DMS153 (cell line): ENCODE data around the gene HNF1B.

ENCODE experiments used
- DNase-seq: peaks from one replicate; lab custom pipeline; 2025; lab: John Stamatoyannopoulos, UW

HNF1B gene

DNA sequence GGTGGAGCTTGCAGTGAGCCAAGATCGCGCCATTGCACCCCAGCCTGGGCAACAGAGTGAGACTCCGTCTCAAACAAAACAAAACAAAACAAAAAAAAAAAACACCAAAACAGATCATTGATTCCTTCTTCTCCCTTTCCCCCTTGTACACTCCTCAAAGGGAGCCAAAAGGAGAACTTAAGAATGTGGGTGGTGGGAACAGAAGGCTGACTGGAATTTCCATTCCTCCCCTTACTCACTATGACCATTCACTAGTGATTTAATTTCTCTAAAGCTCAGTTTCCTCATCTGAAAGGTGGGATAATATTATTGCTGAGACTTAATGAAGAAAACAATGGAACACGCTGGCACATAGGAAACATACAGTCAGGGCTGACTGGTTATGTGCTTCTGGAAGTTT lies 17.1 kb upstream of the HNF1B start:
- no peak for DNase-seq

DNA sequence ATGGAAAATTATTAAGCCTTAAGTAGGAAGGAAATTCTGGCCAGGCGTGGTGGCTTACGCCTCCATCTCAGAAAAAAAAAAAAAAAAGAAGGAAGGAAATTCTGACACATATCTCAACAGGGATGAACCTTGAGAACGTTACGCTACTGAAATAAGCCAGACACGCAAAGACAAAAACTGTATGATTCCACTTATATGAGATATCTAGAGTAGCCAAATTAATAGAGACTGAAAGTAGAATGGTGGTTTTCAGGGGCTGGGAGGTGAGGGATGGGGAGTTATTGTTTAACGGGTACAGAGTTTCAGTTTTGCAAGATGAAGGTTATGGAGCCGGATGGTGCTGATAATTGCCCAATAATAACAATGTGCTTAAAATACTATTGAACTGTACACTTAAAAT lies 16.2 kb upstream of the HNF1B start:
- DNase-seq, result no peak

DNA sequence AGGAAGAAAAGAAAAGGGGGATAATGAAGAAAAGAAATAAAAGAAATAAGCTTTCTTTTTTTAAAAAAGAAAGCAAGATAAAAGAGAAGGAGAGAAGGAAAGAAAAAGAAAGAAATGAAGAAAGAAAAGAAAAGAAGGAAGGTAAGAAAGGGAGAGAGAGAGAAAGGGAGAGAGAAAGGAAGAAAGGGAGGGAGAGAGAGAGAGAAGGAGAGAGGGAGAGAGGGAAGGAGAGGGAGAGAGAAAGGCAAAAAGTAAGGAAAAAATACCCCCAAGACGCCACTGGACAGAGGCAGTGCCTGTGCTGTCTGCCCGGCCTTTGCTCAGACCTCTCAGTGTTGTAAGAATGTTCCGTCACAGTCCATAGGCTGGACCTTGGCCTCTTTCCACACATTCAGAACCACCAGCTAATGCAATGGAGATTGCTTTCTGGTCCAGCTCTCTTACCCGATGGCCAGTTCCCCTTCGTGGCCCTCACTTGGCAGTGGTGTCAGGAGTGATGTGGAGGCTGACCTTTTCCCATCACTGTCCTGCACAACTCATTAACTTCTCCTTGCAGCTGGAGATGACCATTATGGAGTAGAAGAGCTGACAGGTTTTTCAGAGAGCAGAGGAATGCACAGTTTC lies 14.3 kb upstream of the HNF1B start:
- no peak for DNase-seq

DNA sequence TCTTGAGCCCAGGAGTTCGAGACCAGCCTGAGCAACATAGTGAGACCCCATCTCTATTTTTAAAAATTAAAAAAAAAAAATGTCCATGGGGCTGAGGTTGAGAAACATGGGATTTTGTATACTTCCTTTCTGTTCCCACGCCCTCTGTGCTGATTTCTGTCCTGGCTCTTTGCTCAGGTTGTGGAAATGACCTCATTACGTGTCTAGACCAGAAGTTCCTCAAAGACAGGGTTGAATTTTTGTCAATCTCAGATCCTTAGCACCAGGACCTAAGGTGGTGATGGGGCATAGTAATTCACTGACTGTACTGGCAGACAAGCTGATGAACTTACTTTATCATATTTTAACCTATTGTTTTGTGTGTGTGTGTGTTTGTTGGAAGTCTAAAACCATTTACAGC lies 11.2 kb upstream of the HNF1B start:
- no peak for DNase-seq

DNA sequence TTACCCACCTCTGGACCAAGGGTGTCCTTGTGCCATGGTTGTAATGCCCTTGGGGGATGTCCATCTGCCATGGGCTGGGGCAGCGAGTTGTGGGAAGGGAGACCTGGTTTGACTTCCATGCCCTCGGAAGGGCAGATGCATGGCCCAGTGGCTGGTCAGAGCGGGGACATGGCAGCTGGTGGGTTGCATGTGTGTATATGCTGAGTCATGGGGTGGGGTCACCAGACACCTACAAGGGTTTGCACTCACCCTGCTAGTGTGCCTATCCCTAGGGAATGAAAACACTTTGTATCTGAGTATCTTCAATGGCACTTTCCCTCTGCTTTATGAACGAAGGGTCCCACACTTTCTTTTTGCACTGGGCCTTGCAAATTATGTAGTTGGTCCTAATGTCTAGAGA lies 10.6 kb upstream of the HNF1B start:
- DNase-seq, result no peak

DNA sequence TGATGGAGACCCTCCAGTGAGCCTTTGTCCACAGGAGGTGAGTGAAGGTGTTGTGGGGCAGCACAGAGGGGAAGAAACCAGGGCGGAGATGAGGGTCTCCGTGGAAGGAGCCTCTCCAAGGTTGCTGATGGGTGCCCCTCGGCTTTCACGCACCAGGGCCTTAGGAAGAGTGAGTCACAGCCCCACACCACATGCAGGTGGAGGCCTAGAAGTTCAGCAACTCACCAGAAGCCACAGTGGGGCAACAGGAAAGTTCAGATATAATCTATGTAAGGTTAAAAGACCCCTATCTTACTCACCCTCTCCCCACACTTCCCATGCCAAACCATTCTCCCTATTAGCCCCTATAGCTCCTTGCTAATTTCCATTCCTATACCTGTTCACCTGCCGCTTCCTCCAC lies 9.5 kb upstream of the HNF1B start:
- DNase-seq, result no peak

DNA sequence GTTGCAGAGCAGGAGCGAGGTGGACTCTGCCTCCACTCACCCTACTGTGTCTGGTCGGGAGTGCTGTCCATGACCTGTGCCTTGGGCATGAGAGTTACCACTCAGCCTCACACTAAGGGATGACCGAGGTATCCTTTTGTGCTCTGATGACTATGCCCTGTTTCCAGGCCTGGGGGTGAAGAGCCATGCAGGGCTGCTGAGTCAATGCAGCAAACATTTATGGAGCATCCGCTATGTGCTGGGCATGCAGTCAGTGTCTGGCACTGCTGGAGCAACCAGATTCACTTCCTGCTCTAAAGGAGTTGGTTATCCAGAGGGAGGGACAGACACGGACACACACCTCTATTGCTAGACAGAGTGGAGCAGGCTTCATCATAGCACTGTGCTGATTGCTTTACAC lies 7.6 kb upstream of the HNF1B start:
- DNase-seq, result no peak

DNA sequence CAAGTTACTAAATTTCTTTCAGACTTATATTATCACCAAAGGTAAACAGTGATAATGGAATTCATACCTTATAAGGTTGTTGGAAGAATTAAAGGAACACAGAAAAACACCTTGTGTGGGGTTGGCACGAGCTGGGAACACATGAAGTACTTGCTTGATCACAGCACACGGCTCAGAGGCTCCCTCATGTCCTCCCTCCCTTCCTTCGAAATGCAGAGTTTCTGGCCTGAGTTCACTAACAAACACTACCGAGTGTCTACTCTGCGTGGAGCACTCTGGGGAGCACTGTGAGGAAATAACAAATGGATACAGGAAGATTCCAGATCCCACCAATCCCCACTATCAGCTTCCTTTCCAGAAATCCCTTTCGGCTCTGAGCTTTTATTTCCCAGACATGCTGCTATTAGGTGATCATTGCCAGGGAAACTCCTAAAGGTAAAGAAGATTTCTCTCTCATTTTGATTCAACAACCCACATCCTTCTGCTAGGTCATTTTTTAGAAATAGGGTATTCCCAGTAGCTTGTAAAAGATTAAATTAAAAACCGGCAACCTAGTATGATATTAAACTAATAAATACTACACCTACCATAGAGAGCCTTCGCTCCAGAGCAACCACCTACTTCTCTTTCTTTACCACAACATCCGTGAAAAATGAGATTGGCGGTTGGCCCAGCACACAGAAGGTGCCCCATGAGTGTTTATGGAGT lies 6.1 kb upstream of the HNF1B start:
- DNase-seq, result no peak

DNA sequence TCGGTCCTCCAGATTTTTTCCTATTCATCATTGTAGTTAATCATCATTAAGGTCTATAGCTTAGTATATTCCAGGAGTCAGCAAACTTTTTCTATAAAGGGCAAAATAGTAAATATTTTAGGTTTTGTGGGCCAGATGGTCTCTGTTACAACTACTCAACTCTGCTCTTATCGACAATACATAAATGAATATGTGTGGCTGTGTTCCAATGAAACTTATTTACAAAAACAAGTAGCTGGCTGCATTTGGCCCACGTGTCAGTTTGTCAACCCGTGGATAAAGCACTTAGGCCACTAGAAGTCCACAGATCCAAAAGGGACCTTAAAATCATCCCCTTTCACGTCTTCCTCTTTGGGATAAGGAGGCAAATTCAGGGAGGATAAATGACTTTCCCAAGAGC lies 5.4 kb upstream of the HNF1B start:
- no peak for DNase-seq

DNA sequence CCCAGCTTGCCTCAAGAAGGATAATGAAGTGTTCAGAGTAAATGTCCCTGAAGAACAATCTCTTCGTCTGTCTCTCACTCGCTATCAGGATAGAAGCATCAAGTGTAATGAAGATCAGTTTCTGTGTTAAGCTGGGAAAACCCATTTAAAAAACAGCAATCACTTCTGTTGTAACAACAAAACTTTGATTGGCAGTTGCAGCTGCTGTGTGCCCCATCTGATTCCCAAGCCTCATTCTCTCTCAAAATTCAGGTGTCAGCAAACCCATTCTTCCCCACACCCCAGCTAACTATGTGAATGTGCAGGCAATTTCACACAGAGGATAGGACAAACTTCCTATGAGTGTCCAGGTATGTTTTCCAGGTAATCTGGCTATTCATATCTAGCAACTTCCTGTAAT lies 2.4 kb upstream of the HNF1B start:
- DNase-seq, result no peak

DNA sequence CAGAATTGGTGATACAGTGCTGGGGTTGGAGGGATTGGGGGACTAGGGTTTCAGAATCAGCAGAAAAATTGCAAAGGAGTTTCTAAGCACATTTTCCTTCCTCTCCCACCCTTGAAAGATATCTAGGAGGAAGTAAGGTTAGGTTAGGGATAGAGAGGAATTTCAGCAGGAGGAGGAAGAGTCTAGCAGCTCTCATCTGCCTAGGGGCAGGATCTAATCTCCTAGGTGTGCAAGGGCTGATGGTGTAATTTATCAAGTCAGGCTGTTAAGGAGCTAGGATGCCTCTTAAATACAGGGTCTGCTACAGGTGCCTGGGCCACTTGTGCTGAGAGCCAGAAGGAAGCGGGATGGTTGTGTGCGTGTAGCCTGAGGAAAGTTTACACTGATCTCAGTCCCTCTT lies 1.8 kb upstream of the HNF1B start:
- DNase-seq, result no peak

DNA sequence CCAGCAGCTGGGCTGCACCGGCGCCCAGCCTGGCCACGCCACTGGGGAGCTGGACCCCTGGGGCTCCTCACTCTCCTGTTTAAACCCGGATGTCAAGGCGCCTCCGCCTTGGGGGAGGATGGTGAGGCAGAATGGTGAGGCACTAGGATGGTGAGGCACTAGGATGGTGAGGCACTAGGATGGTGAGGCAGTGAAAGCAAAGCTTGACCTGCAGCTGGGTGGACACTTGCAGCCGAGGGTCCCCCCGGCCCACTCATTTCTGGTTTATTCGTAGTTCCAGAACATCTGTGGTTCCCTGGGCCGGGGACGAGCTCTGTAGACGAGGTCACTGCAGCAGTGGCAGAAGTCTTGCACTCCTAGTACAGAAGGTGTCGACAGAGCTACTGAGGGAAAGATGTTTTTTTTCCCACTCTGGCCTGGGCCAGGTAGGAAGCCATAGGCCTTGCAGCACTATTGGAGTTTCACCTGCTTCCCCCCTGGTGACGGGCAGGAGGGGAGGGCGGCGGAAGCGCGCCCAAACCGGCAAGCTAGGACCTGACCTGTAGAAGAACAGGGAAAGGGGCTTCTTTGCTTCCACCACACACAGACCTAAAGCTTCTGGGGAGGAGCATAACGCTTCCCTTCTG lies 1.1 kb upstream of the HNF1B start:
- DNase-seq, result no peak

DNA sequence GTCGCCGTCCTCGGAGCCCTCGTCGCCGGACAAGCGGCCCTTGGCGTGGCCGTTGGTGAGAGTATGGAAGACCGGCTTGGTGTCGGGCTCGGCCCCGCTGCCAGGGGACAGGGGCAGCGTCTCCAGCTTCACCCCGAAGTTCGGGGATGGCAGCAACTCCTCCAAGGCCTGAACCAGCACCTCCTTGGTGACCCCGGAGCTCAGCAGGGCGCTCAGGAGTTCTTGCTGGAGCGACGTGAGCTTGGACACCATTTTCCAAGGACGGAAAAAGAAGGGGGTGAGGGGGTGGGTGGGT lies 279 bp downstream of the HNF1B start:
- DNase-seq, result no peak

DNA sequence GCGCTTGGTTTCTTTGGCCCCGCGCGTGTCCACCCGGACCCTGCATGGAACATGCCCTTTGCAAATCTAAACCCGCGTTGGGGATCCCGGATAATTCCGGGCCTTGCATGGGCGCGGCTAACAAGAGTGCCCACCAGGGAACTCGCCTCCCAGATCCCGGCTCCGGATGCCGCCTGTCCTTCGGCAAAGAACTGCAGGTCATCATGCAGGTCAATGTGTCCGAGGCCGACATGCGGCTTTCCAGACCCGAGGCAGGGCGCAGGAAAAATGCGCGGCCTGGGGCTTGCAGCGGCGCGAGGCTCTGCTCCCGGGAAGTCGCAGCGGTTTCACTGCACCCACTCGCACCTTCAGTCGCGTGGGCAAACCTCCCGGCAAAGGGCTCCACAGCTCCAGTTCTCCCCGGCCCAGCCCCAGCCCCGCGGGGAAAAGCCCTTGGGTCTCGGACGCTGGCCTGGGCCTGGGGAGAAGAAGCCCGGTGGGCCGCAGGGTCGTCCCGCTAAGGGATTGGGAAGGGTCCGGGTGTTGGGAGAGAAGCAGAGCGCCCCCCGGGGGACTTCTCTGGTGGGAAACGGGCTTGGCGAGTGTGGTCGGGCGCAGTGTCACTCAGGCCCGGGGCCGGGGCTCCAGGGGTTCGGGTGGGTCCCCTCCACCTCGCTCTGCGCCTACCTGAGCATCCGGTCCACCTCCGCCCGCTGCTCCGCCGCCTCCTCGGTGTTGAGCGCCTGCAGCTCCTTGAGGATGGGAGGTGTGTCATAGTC lies 805 bp downstream of the HNF1B start:
- DNase-seq, result no peak

DNA sequence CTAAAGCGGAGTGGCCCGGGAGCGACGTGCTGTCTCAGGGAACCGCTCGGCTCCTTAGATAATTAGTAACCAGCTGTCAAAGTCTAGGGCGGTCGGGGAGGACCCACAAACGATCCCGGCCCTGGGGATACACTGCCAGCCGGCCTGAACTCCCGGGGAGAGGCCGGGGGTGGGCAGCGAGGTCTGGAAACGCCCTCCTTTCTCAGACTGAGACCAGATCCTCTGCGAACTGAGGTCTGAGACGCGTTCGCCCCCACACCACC lies 1.3 kb downstream of the HNF1B start:
- DNase-seq, result no peak

DNA sequence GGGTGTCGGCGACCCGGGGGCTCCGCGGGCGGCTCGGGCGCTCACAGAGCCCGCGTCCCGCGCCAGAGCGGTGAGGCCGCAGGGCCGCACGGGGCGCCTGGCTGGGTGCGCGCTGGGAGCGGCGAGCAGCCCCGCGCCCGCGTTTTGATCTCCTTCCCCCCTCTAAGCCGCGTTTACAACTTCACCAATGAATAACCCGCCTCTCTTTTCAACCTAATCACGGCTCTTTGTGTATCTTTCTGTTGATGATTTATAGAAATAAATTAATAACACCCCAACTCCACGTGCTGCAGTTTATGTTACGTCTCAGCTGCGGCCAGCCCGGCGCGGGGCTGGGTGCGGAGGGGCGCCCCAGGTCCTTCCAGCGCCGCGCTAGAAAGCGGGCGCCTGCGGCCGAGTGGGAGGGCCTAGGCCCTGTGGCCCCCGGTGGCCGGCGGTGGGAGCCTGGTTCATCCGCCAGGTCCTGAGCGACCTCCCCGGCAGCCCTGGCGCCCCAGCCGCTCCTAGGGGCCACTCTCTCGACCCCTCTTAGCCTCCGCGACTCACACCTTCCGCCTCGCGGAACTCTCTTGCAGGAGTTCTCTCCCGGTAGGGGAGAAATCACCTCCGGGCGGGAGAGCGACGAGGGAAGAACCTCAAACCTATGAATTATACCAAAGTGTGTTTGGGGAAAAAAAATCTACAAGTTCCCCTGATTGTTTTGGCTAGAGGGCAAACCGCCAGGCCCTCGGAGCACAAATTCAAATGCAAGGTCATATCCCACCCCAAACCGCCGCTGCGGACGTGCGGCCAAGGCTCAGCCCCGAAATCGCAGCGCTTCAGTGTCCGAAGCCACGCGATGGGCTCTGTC lies 1.9 kb downstream of the HNF1B start:
- DNase-seq, result no peak

DNA sequence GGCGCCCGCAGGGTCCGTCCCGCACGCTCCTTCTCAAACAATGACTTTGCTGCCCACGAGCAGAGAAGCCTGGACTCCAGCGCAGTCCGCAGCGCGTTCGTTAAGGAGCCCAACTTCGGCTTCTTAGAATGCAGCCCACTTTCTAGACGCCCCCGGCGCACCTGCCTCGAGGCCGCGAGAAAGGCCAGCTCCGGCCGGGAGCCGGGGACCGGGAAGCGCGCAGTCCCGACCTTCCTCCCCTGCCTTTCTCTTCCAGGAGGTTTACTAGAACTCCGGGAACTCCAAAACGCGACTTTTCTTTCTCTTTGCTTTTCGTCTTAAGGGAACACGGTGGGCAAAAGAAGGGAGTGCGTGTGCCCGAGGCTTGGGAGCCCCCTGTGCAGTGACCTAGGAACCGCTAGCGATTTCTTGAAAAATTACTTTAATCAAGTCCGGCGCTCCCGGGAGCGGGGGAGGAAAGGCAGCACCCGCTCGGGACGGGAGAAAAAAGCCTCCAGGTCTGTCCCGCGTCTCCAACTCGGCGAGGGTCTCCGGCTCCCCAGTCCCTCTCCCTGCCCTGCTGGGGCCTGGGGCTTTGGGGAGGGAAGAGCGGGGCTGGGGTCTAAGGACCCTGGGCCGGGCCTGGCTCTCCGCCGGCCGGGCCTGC lies 2.6 kb downstream of the HNF1B start:
- DNase-seq, result no peak

DNA sequence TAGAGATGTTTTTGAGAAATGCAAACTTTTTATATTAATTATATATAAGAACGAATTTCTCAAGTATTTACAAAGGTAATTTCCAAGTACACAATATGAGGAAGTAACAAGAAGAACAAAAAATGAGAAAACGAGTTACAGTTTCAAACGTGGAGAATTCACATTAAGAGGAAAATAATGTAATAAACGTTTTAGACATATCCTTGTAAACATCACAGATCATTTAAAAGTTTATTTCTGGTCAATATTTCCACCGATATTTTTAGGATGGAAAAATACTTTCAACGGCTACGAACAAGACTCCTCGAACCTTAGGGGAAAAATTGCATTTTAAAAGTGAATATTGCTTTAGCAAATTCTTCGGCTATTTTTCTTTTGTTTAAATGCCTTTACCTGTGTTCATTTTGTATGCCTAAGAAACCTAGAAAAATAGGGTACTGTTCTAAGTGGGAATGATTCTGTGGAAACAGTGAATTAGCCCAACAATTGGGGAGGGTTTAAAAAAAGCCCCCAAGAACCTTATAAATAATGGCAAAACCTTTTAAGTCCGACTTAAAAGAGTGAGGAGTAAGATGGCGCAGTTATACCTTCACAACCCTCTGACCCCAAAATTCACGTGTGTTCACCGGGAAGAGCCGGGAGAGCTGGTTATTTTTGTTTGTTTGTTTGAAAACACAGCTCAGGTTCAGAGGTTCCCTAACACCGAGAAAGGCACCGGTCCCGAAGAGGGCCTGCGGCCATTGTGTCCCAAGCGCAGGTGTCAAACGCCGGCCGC lies 3.3 kb downstream of the HNF1B start:
- no peak for DNase-seq

DNA sequence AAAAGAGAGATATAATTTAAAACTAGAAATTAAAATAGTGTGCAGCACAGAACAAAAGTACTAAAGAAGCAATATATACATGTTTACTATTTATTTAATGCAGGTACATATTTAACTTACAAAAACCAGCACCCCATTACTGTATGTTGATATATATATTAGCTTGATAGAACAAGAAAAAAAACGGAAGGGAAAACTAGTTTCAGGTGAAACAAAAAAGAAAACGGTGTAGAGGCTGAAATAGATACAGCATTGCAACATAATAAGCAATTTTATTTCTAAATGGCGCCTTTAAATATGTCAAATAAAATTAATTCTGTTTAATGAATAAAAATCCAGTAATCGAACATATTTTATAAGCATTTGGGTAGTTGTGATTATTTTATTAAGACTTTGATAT lies 3.9 kb downstream of the HNF1B start:
- no peak for DNase-seq

DNA sequence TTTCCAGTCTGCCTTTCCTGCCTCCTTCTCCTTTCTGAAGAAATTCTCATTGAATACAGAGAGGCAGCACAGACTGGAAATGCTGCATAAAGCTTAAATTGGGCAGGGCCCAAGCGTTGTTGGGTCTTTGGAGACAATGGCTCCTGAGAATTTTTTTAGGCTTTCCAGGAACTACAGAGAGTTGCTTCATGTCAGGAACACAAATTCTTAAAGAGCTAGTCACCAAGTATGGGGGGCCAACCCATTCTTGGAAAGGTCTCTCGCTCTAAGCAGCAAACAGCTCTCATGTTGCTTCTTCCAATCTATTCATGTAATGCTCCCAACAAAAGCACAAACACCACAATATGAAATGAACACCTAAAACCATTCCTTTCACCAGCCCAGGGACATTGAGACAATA lies 6.9 kb downstream of the HNF1B start:
- no peak for DNase-seq

DNA sequence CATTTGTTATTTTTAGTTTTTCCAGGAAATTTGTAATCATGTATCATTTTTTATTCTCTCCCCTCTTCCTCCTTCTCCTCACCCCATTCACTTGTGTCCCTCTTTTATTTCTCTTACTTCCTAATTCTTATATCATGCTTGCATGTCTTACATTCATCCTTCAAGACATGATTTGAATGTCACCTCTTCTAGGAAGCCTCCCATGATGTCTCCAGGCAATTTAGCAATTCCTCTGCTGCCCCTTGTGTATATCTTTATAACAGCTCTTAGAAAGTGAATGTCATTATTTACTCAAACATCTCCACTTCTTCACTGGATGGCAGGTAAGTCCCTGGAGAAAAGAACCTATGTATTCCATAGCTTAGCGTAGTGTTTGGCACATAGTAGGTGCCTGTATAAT lies 7.8 kb downstream of the HNF1B start:
- DNase-seq, result no peak
